GM12801 (cell line): ENCODE results near the gene BRD4.

Experiments
- CTCF ChIP-seq: IDR thresholded peaks from one replicate; pipeline ENCODE4 v1.5.1; 2011; ENCODE audit warnings: control low read depth; ENCODE audit not compliant: insufficient read length; ENCODE audit errors: extremely low read depth

Gene BRD4

GRCh38 chr19:15239337-15239949 is 92.9 kb downstream of the BRD4 start:
- TF ChIP-seq CTCF, result no peak

GRCh38 chr19:15238639-15239155 is 93.6 kb downstream of the BRD4 start:
- no peak for TF ChIP-seq CTCF

GRCh38 chr19:15237759-15238638 is 94.3 kb downstream of the BRD4 start:
- TF ChIP-seq CTCF, result no peak

- TF ChIP-seq CTCF, result no peak
Measured at GRCh38 chr19:15236886-15237285, 95.5 kb downstream of the BRD4 start.

GRCh38 chr19:15235781-15236180 is 96.6 kb downstream of the BRD4 start:
- TF ChIP-seq CTCF, result no peak

GRCh38 chr19:15234431-15235130 is 97.8 kb downstream of the BRD4 start:
- TF ChIP-seq CTCF, result no peak

- no peak for TF ChIP-seq CTCF
Measured at GRCh38 chr19:15231271-15231670, 101.1 kb downstream of the BRD4 start.
